HG02885 (cell line): ENCODE measurements around the gene CTTN.

ENCODE experiments used
- ATAC-seq: cut with Tn5 transposase; IDR thresholded peaks from one replicate; pipeline ENCODE4 v1.9.1; 2021; ENCODE audit warnings: mild to moderate bottlenecking; ENCODE audit not compliant: unreplicated experiment, poor library complexity

CTTN gene

GRCh38 chr11:70423523-70424505 lies 25.5 kb downstream of the CTTN start:
- peak; percentile 61 for ATAC-seq

- no peak for ATAC-seq
Measured at GRCh38 chr11:70424765-70425344, 26.5 kb downstream of the CTTN start.

- no peak for ATAC-seq
Measured at GRCh38 chr11:70427436-70427835, 29.1 kb downstream of the CTTN start.

- no peak for ATAC-seq
Measured at GRCh38 chr11:70428701-70429427, 30.5 kb downstream of the CTTN start.

GRCh38 chr11:70429428-70429705 lies 31.0 kb downstream of the CTTN start:
- no peak for ATAC-seq

- ATAC-seq: no peak
Measured at GRCh38 chr11:70429724-70430521, 31.6 kb downstream of the CTTN start.

GRCh38 chr11:70430671-70431574 lies 32.6 kb downstream of the CTTN start:
- ATAC-seq: no peak

GRCh38 chr11:70431611-70432010 lies 33.3 kb downstream of the CTTN start:
- no peak for ATAC-seq

GRCh38 chr11:70432065-70432464 lies 33.7 kb downstream of the CTTN start:
- no peak for ATAC-seq

- no peak for ATAC-seq
Measured at GRCh38 chr11:70432580-70432979, 34.3 kb downstream of the CTTN start.

- no peak for ATAC-seq
Measured at GRCh38 chr11:70433038-70433437, 34.7 kb downstream of the CTTN start.

GRCh38 chr11:70433526-70433925 lies 35.2 kb downstream of the CTTN start:
- ATAC-seq: no peak

- ATAC-seq: no peak
Measured at GRCh38 chr11:70433966-70434812, 35.9 kb downstream of the CTTN start.

- ATAC-seq: no peak
Measured at GRCh38 chr11:70434813-70435278, 36.5 kb downstream of the CTTN start.

GRCh38 chr11:70435361-70435760 lies 37.0 kb downstream of the CTTN start:
- no peak for ATAC-seq

GRCh38 chr11:70435765-70436500 lies 37.6 kb downstream of the CTTN start:
- ATAC-seq: no peak

GRCh38 chr11:70436501-70436860 lies 38.2 kb downstream of the CTTN start:
- ATAC-seq: no peak
